ENCODE measurements around the gene ARHGAP8. TPM values are rescaled to one million over a fixed set of nuclear protein-coding genes. Genes with fewer than 3 reads are reported as not detected.

The ARHGAP8 gene
- total and polyA plus RNA-seq, 10 of the 15 experiments (the other 5 are each of a cell fraction or from before 2014, with no cell fraction given): 0.33 TPM; not detected in 9

GRCh38 chr22:44743247-44743646 is 9.1 kb upstream of the ARHGAP8 start:
- H3K9me3 ChIP-seq (replicated peaks; ENCODE audit: control insufficient read depth, insufficient read depth, low read length): no peaks in the 10 kb centered on the region
- H3K36me3 ChIP-seq (ENCODE audit: control insufficient read depth in 2 of 2, insufficient read depth in 2 of 2, low read length in 1 of 2): no peaks in the 10 kb centered on the region
- H3K4me2 ChIP-seq (ENCODE audit: control insufficient read depth, insufficient read depth): no peak overlapping the region
- intact Hi-C loops (cut with micrococcal nuclease; ENCODE audit: unreplicated experiment): no loop called here
- H3K9ac ChIP-seq (ENCODE audit: control insufficient read depth, insufficient read depth, low read length): no peak overlapping the region
- BruUV-seq (replicated peaks): no TSS peak
- POLR2A ChIA-PET: no interaction called here
- SMC1A ChIA-PET (ENCODE audit: uncharacterized antibody, unreplicated experiment): no interaction called here
- no peak overlapping the region for H2AFZ ChIP-seq (ENCODE audit: control insufficient read depth, low read depth, low read length)
- RAD21 ChIA-PET (ENCODE audit: unreplicated experiment): no interaction called here
- no peak overlapping the region for H3K27ac ChIP-seq (ENCODE audit: control insufficient read depth, insufficient read depth)
- DNase-seq (ENCODE audit: low read depth, low spot score) (no peak), ATAC-seq (no peak), FAIRE-seq (no peak)
- H3K4me3 ChIP-seq: no peak overlapping the region
- H3K79me2 ChIP-seq (ENCODE audit: control insufficient read depth, insufficient read depth, low read length): no peaks in the 10 kb centered on the region
- 0 out of 4 replicates have a peak, but pooled peaks cover 0 to 4% of the 10 kb centered on the region in 2 experiments for H3K27me3 ChIP-seq (replicated peaks in 1 of 2; ENCODE audit: control insufficient read depth in 2 of 2, insufficient read depth in 2 of 2, low read length in 1 of 2)
- no peaks in the 10 kb centered on the region for H3K4me1 ChIP-seq (ENCODE audit: control insufficient read depth, insufficient read depth, low read length)
- CTCF ChIA-PET: no interaction called here
- H4K20me1 ChIP-seq (ENCODE audit: control insufficient read depth, insufficient read depth): no peaks in the 10 kb centered on the region
- 55% methylated on average over 10 of the region's 11 CpGs for WGBS (ENCODE audit: insufficient coverage, insufficient replicate concordance, low lambda C conversion rate, missing lambda C conversion rate)
- in situ Hi-C loops (cut with MboI): no loop called here
- TF ChIP-seq MLLT1 (IDR thresholded peaks at IDR 0.05): no peak
- no peak for TF ChIP-seq HSF1 (IDR thresholded peaks at IDR 0.05; ENCODE audit: low read depth, low read length)
- no peak for TF ChIP-seq LARP7 (IDR thresholded peaks at IDR 0.05)
- no peak for TF ChIP-seq CEBPB (IDR thresholded peaks at IDR 0.05; ENCODE audit: borderline replicate concordance in 1 of 2, low read depth in 2 of 2, low read length in 2 of 2)
- no peak for TF ChIP-seq CHD1 (IDR thresholded peaks at IDR 0.05; ENCODE audit: low read depth, low read length)
- no peak for TF ChIP-seq ZNF207 (IDR thresholded peaks at IDR 0.05; ENCODE audit: borderline replicate concordance)
- no peak for TF ChIP-seq NR2C2 (IDR thresholded peaks at IDR 0.05; ENCODE audit: borderline replicate concordance, control insufficient read depth, insufficient read length, low read depth)
- no peak for TF ChIP-seq SPI1 (IDR thresholded peaks at IDR 0.05; ENCODE audit: borderline replicate concordance, insufficient read depth, low read depth, low read length)
- no peak for TF ChIP-seq GATAD2B (conservative IDR thresholded peaks at IDR 0.05; ENCODE audit: low read depth)
- TF ChIP-seq E2F8 (IDR thresholded peaks at IDR 0.05; ENCODE audit: low read depth, partially characterized antibody): no peak
- no peak for TF ChIP-seq MYB (IDR thresholded peaks at IDR 0.05; ENCODE audit: borderline replicate concordance, low read depth, low read length)
- no peak for TF ChIP-seq BCLAF1 (IDR thresholded peaks at IDR 0.05)
- no peak for TF ChIP-seq SUZ12 (IDR thresholded peaks at IDR 0.05; ENCODE audit: unreplicated experiment)
- TF ChIP-seq SMC3 (IDR thresholded peaks at IDR 0.05; ENCODE audit: borderline replicate concordance, low read length): no peak
- no peak for TF ChIP-seq BRCA1 (IDR thresholded peaks at IDR 0.05; ENCODE audit: low read depth, low read length)
- TF ChIP-seq JUND (IDR thresholded peaks at IDR 0.05; ENCODE audit: low read depth, low read length): no peak
- TF ChIP-seq MEF2A (IDR thresholded peaks at IDR 0.05; ENCODE audit: insufficient read depth, low read depth, low read length): no peak

Measured in GM12878 (cell line).